NAMALWA (cell line): ENCODE measurements around the gene GFOD1.

Source experiments
- DNase-seq: peaks from one replicate; pipeline ENCODE4 v3.0.0-alpha.2; 2015; ENCODE audit warnings: low spot score

GFOD1 gene

GRCh38 chr6:13315896-13316295, 171.5 kb downstream of the GFOD1 start:
- no peak for DNase-seq

GRCh38 chr6:13314806-13315205, 172.6 kb downstream of the GFOD1 start:
- no peak for DNase-seq

GRCh38 chr6:13311155-13311554, 176.2 kb downstream of the GFOD1 start:
- no peak for DNase-seq

GRCh38 chr6:13308332-13308731, 179.1 kb downstream of the GFOD1 start:
- DNase-seq, result no peak
